ENCODE measurements around the gene BRPF1.

The BRPF1 gene

DNA sequence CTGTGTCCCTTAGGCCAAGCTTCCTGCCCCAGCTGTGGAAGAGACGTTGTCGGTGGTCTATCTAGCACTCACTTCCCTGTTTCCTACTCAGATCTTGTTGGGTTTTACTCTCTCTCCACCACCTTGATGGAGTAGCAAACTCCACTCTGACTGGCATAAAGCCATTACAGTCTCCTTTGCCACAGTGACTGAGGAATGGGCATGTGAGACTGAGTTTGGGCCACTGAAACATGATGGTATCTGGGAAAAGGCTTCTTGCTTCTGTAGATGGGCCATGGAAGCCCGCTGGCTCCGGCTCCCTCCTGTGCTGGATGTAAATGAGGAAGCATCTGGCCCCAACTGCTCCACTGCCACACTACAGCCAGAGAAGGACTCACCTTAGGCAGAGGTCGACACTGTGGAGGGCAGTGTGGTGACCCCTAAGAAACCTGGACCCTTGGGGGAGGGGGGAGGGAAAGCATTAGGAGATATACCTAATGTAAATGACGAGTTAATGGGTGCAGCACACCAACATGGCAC, 47.6 kb downstream of the BRPF1 start:
- Histone ChIP-seq H3K36me3 (ENCODE audit: control insufficient read depth, low read length) (peaks cover 34% of the 10 kb centered on the region), H3F3A (ENCODE audit: control insufficient read depth, insufficient read depth) (peaks cover 30% of the 10 kb centered on the region), H3K9me3 (ENCODE audit: control insufficient read depth, insufficient read depth, low read length) (no peaks in the 10 kb centered on the region), H3K27ac (ENCODE audit: low read depth, low read length) (peak overlapping the region; percentile 99), H3K27me3 (ENCODE audit: control insufficient read depth, low read length) (no peaks in the 10 kb centered on the region), H3K79me2 (ENCODE audit: control insufficient read depth, low read length) (no peaks in the 10 kb centered on the region), H3K9me2 (replicated peaks; ENCODE audit: control insufficient read depth, low read length) (no peaks in the 10 kb centered on the region), H3K4me2 (ENCODE audit: low read length) (peak overlapping the region; percentile 95), H3K4me3 (ENCODE audit: low read length) (peak overlapping the region; percentile 70), H4K20me1 (ENCODE audit: control insufficient read depth, insufficient read depth, low read depth, low read length) (no peaks in the 10 kb centered on the region), H3K4me1 (ENCODE audit: control insufficient read depth, low read length) (peaks cover 70% of the 10 kb centered on the region)
- TF ChIP-seq, protein P1, sequence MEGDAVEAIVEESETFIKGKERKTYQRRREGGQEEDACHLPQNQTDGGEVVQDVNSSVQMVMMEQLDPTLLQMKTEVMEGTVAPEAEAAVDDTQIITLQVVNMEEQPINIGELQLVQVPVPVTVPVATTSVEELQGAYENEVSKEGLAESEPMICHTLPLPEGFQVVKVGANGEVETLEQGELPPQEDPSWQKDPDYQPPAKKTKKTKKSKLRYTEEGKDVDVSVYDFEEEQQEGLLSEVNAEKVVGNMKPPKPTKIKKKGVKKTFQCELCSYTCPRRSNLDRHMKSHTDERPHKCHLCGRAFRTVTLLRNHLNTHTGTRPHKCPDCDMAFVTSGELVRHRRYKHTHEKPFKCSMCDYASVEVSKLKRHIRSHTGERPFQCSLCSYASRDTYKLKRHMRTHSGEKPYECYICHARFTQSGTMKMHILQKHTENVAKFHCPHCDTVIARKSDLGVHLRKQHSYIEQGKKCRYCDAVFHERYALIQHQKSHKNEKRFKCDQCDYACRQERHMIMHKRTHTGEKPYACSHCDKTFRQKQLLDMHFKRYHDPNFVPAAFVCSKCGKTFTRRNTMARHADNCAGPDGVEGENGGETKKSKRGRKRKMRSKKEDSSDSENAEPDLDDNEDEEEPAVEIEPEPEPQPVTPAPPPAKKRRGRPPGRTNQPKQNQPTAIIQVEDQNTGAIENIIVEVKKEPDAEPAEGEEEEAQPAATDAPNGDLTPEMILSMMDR (IDR thresholded peaks at IDR 0.05; ENCODE audit: low read depth, low read length, poor library complexity, severe bottlenecking) = no peak
- TF ChIP-seq EZH2phosphoT487 (IDR thresholded peaks at IDR 0.05; ENCODE audit: borderline replicate concordance, low read length) = no peak

DNA sequence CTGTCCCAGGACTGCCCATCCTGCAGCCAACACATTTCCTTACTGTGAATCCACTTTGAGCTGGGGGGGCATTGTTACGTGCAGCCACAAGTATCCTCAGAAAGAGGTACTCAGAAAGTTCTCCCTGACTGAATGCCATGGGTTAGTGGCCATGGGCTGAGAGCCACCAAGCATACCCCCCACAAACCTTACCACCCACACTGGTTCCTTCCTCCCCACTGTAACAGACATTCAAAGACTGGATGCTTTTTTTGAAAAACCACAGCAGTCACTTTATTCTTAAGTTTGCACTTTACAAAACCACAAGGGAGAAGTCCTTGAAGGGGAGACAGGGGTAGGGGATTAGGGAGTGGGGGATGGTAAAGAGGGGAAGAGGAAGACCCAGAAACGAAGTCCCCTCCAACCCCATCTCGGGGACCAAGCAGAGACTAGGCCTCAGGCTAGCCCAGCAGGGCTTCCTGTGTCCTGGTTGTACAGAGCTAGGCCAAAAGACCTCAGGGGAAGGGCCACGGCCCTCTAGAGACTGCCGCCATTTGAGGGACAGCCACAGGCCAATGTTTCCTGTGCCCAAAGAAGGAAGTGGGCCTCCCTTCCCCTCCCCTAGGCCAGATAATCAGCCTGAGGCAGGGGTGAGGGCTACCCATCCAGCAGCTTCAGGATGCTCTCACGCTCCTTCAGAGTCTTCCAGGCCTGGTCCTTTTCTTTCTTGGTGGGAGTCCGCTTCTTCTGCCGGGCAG, 48.4 kb downstream of the BRPF1 start:
- H3K27me3 ChIP-seq (ENCODE audit: control insufficient read depth, low read length) = no peaks in the 10 kb centered on the region
- peak overlapping the region; percentile 99 for H3K27ac ChIP-seq (ENCODE audit: low read depth, low read length)
- peaks cover 35% of the 10 kb centered on the region for H3K36me3 ChIP-seq (ENCODE audit: control insufficient read depth, low read length)
- no peaks in the 10 kb centered on the region for H3K9me3 ChIP-seq (ENCODE audit: control insufficient read depth, insufficient read depth, low read length)
- no peaks in the 10 kb centered on the region for H4K20me1 ChIP-seq (ENCODE audit: control insufficient read depth, insufficient read depth, low read depth, low read length)
- TF ChIP-seq, protein P1 (IDR thresholded peaks at IDR 0.05; ENCODE audit: low read depth, low read length, poor library complexity, severe bottlenecking) = no peak
- TF ChIP-seq EZH2phosphoT487 (IDR thresholded peaks at IDR 0.05; ENCODE audit: borderline replicate concordance, low read length) = no peak
- H3K9me2 ChIP-seq (replicated peaks; ENCODE audit: control insufficient read depth, low read length) = no peaks in the 10 kb centered on the region
- H3K4me2 ChIP-seq (ENCODE audit: low read length) = peak overlapping the region; percentile 95
- H3K4me3 ChIP-seq (ENCODE audit: low read length) = peak overlapping the region; percentile 70
- H3F3A ChIP-seq (ENCODE audit: control insufficient read depth, insufficient read depth) = peaks cover 29% of the 10 kb centered on the region
- no peaks in the 10 kb centered on the region for H3K79me2 ChIP-seq (ENCODE audit: control insufficient read depth, low read length)
- peaks cover 70% of the 10 kb centered on the region for H3K4me1 ChIP-seq (ENCODE audit: control insufficient read depth, low read length)

DNA sequence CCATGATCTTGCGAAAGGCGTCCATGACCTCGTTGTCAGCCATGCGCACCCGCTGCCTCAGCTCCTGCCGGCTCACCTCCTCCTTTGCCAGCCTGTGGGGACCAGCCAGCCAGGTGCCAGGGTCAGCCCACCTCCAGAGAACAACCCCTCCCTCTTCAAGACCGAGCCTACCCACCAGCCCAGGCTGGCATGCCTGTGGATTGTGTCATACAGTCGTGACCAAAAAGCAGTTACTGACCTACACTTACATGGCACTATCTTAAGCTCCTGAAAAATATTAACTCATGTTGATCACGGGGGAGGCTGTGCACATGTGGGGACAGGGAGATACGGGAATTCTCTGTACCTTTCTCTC, 48.9 kb downstream of the BRPF1 start:
- H3K27ac ChIP-seq (ENCODE audit: low read depth, low read length) = peak overlapping the region; percentile 99
- peaks cover 31% of the 10 kb centered on the region for H3F3A ChIP-seq (ENCODE audit: control insufficient read depth, insufficient read depth)
- H3K27me3 ChIP-seq (ENCODE audit: control insufficient read depth, low read length) = no peaks in the 10 kb centered on the region
- H3K9me3 ChIP-seq (ENCODE audit: control insufficient read depth, insufficient read depth, low read length) = no peaks in the 10 kb centered on the region
- peak overlapping the region; percentile 70 for H3K4me3 ChIP-seq (ENCODE audit: low read length)
- H4K20me1 ChIP-seq (ENCODE audit: control insufficient read depth, insufficient read depth, low read depth, low read length) = no peaks in the 10 kb centered on the region
- H3K36me3 ChIP-seq (ENCODE audit: control insufficient read depth, low read length) = peaks cover 40% of the 10 kb centered on the region
- H3K4me1 ChIP-seq (ENCODE audit: control insufficient read depth, low read length) = peaks cover 70% of the 10 kb centered on the region
- no peaks in the 10 kb centered on the region for H3K79me2 ChIP-seq (ENCODE audit: control insufficient read depth, low read length)
- H3K4me2 ChIP-seq (ENCODE audit: low read length) = peak overlapping the region; percentile 95
- TF ChIP-seq, protein P1 (IDR thresholded peaks at IDR 0.05; ENCODE audit: low read depth, low read length, poor library complexity, severe bottlenecking) = no peak
- no peak for TF ChIP-seq EZH2phosphoT487 (IDR thresholded peaks at IDR 0.05; ENCODE audit: borderline replicate concordance, low read length)
- no peaks in the 10 kb centered on the region for H3K9me2 ChIP-seq (replicated peaks; ENCODE audit: control insufficient read depth, low read length)
